PFSK-1 (cell line): ENCODE data around the gene PPP1R7.

ENCODE experiments used
- FOXP2 ChIP-seq: optimal IDR thresholded peaks from 2 replicates; pipeline ENCODE3; 2011; ENCODE audit warnings: borderline replicate concordance, control low read depth, inconsistent platforms; ENCODE audit not compliant: insufficient read depth; ENCODE audit errors: extremely low read length, extremely low read depth
- POLR2AphosphoS5 ChIP-seq: IDR thresholded peaks from 2 replicates; pipeline ENCODE4 v1.6.1; 2012; ENCODE audit warnings: low read depth, mild to moderate bottlenecking, control low read depth, low read length, moderate library complexity
- REST ChIP-seq, 2 experiments: IDR thresholded peaks; 2 replicates each; pipeline versions ENCODE4 v1.6.1 to v1.8.0; 2011 to 2012; ENCODE audit warnings: low read depth in 2 of 2, low read length in 2 of 2, control low read depth in 1 of 2, inconsistent platforms in 1 of 2, mild to moderate bottlenecking in 1 of 2, moderate library complexity in 1 of 2; ENCODE audit not compliant: insufficient read depth in 1 of 2
- SIN3A ChIP-seq: IDR thresholded peaks from 2 replicates; pipeline ENCODE4 v1.6.1; 2012; ENCODE audit warnings: mild to moderate bottlenecking, low read length, moderate library complexity, borderline replicate concordance; ENCODE audit not compliant: insufficient read depth
- TAF1 ChIP-seq: IDR thresholded peaks from 2 replicates; pipeline ENCODE4 v1.6.1; 2012; ENCODE audit warnings: low read length, control low read depth, borderline replicate concordance; ENCODE audit not compliant: insufficient read depth

Gene PPP1R7

GRCh38 chr2:241182531-241183133 lies 32.4 kb downstream of the PPP1R7 start:
- no peak for TF ChIP-seq TAF1
- no peak for TF ChIP-seq SIN3A
- TF ChIP-seq REST (IDR thresholded peaks at IDR 0.05; ENCODE audit: insufficient read depth in 1 of 2, low read depth in 2 of 2, low read length in 2 of 2): no peak
- no peak for TF ChIP-seq FOXP2
- TF ChIP-seq POLR2AphosphoS5: no peak

- TF ChIP-seq SIN3A: no peak
- TF ChIP-seq TAF1: no peak
Measured at GRCh38 chr2:241183221-241183620, 33.0 kb downstream of the PPP1R7 start.

GRCh38 chr2:241184901-241185300 lies 34.6 kb downstream of the PPP1R7 start:
- TF ChIP-seq FOXP2 (no peak), POLR2AphosphoS5 (no peak), TAF1 (no peak), REST (IDR thresholded peaks at IDR 0.05; ENCODE audit: insufficient read depth in 1 of 2, low read depth in 2 of 2, low read length in 2 of 2) (no peak), SIN3A (no peak)

- TF ChIP-seq SIN3A (no peak), TAF1 (no peak), REST (IDR thresholded peaks at IDR 0.05; ENCODE audit: insufficient read depth in 1 of 2, low read depth in 2 of 2, low read length in 2 of 2) (no peak), FOXP2 (no peak), POLR2AphosphoS5 (no peak)
Measured at GRCh38 chr2:241185961-241186360, 35.7 kb downstream of the PPP1R7 start.

GRCh38 chr2:241187101-241187917 lies 37.0 kb downstream of the PPP1R7 start:
- TF ChIP-seq POLR2AphosphoS5 (no peak), FOXP2 (no peak), REST (IDR thresholded peaks at IDR 0.05; ENCODE audit: insufficient read depth in 1 of 2, low read depth in 2 of 2, low read length in 2 of 2) (no peak), SIN3A (no peak), TAF1 (no peak)
